Measurements from ENCODE around the gene GGPS1.

Gene GGPS1

DNA sequence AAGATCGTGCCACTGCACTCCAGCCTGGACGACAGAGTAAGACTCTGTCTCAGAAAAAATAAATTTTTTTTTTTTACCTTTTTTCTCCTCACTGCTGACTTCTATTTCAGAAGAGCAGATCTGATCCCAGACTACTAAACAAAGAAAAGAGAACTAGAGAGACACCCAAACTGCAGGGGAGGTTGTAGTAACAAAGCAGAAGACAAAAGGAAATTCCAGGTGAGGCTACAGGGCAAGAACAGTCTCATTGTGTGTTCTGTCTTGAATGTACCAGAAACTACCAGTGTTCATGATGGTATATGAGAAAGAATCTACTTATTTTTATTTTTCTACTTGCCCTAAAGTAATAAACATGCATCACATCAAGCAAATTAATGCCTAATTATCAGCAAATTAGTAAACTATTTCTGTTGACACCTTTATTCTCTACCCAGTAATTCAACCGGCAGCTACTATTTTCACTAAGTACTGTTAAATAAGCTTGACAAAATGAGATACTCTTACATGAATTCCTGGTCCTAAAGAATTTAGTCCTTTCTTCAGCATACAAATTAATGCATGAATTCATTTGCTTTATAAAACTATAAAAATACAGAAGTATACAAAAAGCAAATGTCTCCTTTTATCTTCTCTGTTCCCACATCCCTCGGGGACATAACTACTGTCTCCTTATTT lies 41.0 kb upstream of the GGPS1 start:
- in situ Hi-C loops (cut with HindIII; ENCODE audit: low sequenced_read_pairs): no loop called here
- no peak overlapping the region for H3K4me3 ChIP-seq (ENCODE audit: low read depth, low read length)
- TF ChIP-seq, protein P1, sequence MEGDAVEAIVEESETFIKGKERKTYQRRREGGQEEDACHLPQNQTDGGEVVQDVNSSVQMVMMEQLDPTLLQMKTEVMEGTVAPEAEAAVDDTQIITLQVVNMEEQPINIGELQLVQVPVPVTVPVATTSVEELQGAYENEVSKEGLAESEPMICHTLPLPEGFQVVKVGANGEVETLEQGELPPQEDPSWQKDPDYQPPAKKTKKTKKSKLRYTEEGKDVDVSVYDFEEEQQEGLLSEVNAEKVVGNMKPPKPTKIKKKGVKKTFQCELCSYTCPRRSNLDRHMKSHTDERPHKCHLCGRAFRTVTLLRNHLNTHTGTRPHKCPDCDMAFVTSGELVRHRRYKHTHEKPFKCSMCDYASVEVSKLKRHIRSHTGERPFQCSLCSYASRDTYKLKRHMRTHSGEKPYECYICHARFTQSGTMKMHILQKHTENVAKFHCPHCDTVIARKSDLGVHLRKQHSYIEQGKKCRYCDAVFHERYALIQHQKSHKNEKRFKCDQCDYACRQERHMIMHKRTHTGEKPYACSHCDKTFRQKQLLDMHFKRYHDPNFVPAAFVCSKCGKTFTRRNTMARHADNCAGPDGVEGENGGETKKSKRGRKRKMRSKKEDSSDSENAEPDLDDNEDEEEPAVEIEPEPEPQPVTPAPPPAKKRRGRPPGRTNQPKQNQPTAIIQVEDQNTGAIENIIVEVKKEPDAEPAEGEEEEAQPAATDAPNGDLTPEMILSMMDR (IDR thresholded peaks at IDR 0.05; ENCODE audit: low read depth, low read length): no peak
- DNase-seq (ENCODE audit: low read depth, low spot score): no peak

DNA sequence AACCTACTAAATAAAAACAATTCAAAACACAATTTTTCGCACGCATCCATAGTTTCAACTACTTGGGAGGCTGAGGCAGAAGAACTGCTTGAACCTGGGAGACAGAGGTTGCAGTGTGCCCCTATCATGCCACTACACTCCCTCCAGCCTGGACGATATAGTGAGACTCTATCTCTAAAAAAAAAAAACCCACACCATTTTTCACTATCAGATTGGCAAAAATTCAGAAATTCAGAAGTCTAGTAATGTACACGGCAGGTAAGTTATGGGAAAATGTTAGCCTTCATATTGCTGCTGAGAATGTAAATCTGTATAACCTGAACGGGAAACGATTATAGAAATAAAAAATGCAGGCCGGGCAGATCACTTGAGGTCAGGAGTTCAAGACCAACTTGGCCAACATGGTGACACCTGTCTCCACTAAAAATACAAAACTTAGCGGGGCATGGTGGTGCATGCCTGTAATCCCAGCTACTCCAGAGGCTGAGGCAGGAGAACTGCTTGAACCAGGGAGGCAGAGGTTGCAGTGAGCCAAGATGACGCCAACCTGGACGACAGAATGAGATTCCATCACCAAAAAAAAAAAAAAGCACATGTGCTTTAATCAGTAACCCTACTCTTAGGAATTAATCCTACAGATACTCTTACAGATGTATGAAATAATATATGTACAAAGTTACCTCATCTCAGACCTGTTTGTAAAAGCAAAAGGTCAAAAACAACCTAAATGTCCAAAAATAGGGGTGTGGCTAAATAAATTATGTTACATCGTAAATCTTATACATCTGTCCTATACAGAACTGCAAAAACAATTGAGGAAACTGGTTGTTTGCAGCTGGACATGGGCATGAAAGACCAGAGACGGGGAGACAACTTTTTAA lies 38.3 kb upstream of the GGPS1 start:
- no peak for DNase-seq (ENCODE audit: low read depth, low spot score)
- in situ Hi-C loops (cut with HindIII; ENCODE audit: low sequenced_read_pairs): no loop called here
- TF ChIP-seq, protein P1 (IDR thresholded peaks at IDR 0.05; ENCODE audit: low read depth, low read length): no peak
- H3K4me3 ChIP-seq (ENCODE audit: low read depth, low read length): no peak overlapping the region

DNA sequence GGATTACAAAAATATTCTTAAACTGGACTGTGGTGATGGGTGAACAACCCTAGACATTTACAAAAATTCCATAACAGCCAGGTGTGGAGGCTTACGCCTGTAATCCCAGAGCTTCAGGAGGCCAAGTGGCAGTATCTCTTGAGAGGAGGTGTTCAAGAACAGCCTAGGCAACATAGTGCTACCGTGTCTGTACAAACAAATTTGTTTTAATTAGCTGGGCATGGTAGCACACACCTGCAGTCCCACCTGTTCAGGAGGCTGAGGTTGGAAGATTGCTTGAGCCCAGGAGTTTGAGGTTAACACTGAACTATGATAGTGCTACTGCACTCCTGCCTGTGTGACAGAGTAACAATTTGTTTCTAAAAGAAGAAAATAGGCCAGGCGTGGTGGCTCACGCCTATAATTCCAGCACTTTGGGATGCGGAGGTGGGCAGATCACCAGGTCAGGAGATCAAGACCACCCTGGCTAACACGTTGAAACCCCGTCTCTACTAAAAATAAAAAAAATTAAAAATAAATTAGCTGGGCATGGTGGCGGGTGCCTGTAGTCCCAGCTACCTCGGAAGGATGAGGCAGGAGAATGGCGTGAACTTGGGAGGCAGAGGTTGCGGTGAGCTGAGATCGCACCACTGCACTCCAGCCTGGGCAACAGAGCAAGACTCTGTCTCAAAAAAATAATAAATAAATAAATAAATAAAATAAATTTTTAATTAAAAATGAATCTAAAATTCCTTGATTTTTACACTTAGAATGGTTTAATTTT lies 37.4 kb upstream of the GGPS1 start:
- no peak for DNase-seq (ENCODE audit: low read depth, low spot score)
- TF ChIP-seq, protein P1 (IDR thresholded peaks at IDR 0.05; ENCODE audit: low read depth, low read length): no peak
- in situ Hi-C loops (cut with HindIII; ENCODE audit: low sequenced_read_pairs): no loop called here
- no peak overlapping the region for H3K4me3 ChIP-seq (ENCODE audit: low read depth, low read length)

DNA sequence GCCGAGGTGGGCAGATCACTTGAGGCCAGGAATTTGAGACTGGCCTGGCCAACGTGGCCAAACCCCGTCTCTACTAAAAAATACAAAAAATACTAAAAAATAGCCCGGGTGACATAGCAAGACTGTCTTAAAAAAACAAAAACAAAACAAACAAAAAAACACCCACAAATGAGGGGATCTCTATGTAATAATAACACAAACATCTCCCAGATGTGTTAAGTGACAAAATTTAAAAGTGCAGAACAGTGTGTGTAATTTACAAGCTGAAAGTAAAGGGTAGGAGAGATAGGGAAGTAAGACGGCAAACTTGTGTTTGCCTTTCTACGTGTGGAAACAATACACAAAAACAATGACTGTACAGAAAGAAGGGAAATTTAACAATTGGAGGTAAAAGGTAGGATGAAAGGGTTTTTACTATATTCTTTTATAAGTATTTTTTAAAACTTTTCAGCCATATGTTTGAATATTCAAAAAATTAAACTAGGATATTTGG lies 36.7 kb upstream of the GGPS1 start:
- DNase-seq (ENCODE audit: low read depth, low spot score): no peak
- in situ Hi-C loops (cut with HindIII; ENCODE audit: low sequenced_read_pairs): no loop called here
- TF ChIP-seq, protein P1 (IDR thresholded peaks at IDR 0.05; ENCODE audit: low read depth, low read length): no peak

DNA sequence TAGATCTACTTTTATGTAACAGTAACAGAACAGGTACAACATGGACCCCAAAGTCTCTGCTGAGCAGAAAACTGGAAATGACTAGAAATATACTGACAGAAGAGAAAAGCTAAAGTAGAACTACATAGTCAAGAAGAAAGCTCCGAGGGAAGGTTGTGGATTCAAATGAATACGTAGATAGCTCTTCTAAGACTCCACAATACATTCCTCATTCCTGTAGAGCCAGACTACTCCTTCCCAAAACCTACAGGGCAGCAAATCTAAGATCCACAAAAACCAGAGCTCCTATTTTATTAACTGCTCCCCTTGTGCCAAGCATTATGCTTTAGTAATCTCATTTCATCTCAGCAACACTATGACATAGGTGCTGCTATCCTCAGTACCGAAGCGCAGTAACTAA lies 35.6 kb upstream of the GGPS1 start:
- no peak overlapping the region for H3K4me3 ChIP-seq (ENCODE audit: low read depth, low read length)
- TF ChIP-seq, protein P1 (IDR thresholded peaks at IDR 0.05; ENCODE audit: low read depth, low read length): no peak
- in situ Hi-C loops (cut with HindIII; ENCODE audit: low sequenced_read_pairs): no loop called here
- no peak for DNase-seq (ENCODE audit: low read depth, low spot score)

More for the DNA sequence above, 36.7 kb upstream of the GGPS1 start:
- H3K4me3 ChIP-seq (ENCODE audit: low read depth, low read length): no peak overlapping the region

DNA sequence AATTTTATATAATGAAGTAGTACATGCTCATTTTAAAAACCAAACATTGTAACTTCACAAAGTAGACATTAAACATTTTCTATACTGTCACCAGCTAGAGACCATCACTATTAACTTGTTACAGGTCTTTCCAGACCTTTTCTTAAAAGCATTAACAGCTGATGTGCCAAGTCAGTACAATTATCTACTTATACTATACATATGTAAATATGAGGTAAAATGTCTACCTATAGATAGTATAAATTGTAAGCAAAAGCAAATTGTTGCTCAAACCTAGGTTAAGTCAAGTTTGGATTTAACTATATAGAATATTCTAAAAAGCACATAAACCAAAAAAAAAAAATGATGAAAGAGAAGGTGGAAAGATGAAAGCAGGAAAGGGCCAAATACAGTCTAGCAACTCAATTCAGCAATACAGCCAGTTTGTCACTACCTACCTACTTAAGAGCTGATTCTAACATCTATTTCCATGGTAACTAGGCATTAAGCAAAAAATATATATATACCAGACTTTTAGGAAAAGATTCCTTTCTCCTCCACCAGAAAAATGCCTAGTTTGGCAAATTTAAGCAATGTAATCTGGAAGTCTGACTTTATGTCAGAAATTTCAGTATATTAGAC lies 34.9 kb upstream of the GGPS1 start:
- H3K4me3 ChIP-seq (ENCODE audit: low read depth, low read length): no peak overlapping the region
- in situ Hi-C loops (cut with HindIII; ENCODE audit: low sequenced_read_pairs): no loop called here
- TF ChIP-seq, protein P1 (IDR thresholded peaks at IDR 0.05; ENCODE audit: low read depth, low read length): no peak
- DNase-seq (ENCODE audit: low read depth, low spot score): no peak
